GM19455 (cell line): ENCODE results near the gene VIT.
"Not testable (repeated sequence)": the region's sequence is repeated elsewhere in the genome, so short reads cannot be mapped to it uniquely, and the experiment has no call there.

Experiments used
- ATAC-seq: cut with Tn5 transposase; IDR thresholded peaks from one replicate; pipeline ENCODE4 v1.9.1; 2021; ENCODE audit not compliant: unreplicated experiment

Gene VIT

GRCh38 chr2:36801088-36801487, 104.6 kb downstream of the VIT start:
- no peak for ATAC-seq

DNA sequence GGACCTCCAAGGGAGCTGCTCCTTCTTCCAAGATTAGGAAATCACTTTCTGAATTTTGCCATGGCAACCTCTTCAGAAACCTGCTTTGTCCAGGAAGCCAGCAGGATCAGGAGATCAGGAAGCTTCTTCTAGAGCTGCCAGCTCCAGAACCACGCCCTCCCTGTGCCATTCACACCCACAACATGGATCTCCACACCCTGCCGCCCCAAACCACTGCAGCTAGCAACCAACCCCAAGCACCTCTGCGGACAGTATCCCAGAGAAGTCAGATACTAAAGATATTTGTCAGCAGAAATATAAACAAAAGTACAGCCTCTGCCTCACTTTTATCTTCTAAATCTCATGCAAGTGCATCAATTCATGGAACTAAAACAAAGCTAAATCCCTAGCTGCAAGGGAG, 106.4 kb downstream of the VIT start:
- no peak for ATAC-seq

DNA sequence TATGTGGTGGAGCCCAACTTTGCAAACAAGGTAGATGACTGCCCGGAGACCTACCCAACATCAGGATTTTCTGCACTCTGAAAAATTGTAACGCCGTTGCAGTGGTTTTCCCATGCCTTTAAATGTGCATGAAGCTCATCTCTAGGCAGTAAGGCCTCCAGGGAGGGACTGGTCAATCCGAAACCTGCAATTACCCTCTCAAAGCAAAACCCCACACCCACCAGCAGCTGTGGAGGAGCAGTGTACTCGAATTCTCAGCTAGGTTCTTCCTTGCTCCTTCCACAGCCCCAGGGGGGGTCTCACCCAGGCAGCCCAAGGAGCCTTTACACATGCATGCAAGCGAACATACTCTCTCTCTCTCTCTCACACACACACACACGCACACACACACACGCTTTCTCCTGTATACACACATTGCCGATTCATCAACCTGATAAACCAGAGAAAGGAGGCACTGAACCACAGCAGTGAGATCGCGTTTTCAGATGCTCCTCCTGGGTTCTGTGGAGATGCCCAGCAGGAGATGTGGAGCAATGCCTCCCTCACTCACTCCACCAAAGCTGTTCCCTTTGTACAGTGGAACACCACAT, 109.2 kb downstream of the VIT start:
- no peak for ATAC-seq

DNA sequence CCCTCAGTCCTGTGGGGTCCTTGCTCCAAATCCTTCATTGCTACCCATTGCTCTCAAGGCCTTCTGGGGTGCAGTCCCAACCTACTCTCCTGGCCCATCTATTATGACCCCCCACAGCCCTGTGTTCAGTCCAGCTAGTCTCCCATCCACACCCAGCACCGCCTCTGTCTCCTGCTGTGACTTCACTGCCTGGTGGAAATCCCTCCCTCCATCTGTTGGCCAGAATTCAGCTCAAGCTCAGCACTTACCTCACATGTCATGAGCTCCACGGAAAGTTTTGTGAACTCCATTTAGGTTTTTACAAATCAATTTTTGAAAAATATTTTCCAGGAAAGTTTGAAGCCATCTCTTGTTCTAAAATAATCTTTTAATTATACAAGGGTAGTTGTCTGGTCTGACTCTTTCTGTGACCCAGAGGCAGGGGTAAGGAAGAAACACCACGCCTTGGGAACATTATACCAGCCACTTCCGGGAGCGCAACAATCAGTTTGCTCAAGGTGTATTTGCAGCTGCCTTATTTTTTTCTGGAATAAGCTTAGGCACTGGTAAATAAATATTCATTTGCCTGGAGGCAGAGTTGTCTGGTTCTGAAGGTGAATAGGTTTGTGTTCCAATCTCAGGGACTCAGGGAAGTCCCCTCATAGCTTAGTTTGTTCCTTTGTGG, 110.8 kb downstream of the VIT start:
- no peak for ATAC-seq

- ATAC-seq = no peak
These were observed 112.0 kb downstream of the VIT start for GRCh38 chr2:36808386-36809068.

- no peak for ATAC-seq
These were observed 112.5 kb downstream of the VIT start for GRCh38 chr2:36809069-36809445.

DNA sequence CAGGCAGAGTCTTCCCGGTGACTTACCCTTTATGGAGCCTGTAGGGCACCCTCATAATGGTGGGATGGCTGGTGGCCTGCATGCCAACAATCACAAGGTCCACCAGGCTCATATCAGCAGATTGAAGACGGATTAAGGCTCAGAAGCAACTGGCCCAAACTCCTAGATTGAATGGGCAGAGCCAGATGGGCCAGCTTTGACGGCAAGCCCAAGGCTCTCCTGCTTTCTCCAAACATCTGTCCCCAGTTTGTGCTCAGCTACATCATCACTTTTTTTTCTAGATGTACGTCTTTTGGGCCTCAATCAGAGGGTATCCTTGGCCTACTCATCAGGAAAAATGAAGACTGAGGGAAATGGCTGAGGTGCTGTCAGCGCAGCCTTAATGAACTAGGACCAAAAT, 114.6 kb downstream of the VIT start:
- ATAC-seq = no peak

- ATAC-seq = no peak
These were observed 115.7 kb downstream of the VIT start for GRCh38 chr2:36812196-36812595.

DNA sequence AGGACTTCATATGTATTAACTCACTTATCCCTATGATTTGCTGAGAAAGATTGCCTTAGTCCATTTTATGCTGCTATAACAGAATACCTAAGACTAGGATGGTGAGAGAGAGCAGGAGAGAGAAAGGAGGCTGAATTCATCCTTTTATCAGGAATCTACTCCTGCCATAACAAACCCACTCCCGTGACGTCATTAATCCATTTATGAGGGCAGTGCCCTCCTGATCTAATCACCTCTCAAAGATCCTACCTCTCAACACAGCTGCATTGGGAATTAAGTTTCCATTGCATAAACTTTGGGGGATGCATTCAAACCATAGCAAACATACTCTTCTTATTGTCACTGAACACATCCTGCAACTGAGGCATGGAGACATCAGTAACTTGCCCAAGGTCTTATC, 122.0 kb downstream of the VIT start:
- no peak for ATAC-seq

DNA sequence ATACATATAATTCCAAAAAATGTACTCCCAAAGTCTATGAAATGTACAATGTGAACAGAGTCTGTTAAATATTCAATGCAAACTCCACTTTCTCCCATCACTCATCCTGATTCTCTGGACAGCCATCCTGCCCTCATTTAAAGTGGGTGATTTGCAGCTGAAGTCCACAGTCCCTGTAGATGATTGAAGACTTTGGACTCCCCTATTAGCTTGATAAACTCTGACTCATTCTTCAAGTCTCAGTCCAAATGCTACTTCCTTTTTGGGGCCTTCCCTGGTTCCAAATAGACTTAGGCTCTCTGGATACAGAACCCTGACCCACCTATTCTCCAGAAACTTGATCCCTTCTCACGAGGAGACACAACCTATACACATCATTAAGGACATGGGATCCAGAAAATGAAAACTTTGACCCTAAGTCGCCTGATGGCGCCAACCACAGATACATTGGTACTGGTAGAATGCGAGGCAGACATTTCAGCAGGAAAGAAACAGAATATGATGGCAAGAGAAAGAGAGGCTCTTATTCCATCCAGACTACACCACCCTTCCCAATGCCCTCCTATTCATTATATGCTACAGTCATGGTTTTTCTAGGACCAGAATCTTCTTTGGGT, 122.7 kb downstream of the VIT start:
- ATAC-seq = no peak

GRCh38 chr2:36820942-36821605, 124.6 kb downstream of the VIT start:
- no peak for ATAC-seq

DNA sequence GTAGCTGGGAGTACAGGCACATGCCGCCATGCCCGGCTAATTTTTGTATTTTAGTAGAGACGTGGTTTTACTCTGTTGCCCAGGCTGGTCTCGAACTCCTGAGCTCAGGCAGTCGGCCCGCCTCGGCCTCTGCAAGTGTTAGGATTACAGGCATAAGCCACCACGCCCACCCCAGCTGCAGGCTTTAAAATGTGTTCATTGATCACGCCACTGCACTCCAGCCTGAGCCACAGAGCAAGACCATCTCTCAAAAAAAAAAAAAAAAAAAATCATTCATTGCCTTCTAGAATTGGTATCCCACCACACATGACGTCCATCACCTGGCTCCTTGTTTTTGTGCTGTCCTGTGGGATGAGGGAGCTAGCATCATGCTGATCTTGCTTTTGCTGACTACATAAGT, 127.4 kb downstream of the VIT start:
- ATAC-seq = no peak

- no peak for ATAC-seq
These were observed 127.8 kb downstream of the VIT start for GRCh38 chr2:36824273-36824672.

DNA sequence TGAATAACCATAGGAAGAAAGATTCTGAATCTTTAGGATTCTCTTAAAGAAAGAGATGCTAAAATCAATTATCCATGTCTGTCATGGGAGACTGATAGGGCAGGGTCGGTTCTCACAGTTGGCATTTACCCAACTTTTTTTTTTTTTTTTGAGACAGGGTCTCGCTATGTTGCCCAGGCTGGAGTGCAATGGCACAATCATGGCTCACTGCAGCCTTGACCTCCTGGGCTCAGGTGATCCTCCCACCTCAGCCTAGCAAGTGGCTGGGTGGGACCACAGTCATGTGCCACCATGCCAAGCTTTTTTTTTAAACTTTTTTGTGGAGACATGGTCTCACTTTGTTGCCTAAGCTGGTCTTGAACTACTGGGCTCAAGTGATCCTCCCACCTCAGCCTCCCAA, 128.2 kb downstream of the VIT start:
- ATAC-seq = not testable (repeated sequence)

DNA sequence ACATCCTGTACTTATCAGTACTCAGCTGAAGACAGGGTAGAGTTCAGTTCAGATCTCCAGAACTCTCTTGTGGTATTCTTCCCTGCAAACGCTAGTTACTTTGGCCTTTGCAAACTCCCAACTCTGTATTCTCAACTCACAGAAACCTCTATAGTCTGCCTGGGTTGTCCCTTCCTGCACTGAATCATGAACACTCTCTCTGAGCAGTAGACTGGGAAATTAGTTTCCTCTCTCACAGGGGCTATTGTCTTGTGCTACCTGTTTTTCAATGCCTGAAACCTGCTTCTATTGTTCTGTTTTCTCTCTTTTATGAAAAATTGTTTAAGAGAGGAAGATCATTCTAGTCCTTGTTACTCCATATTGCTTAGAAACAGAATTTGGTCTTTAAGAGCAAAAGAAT, 134.7 kb downstream of the VIT start:
- ATAC-seq = no peak

- no peak for ATAC-seq
These were observed 137.7 kb downstream of the VIT start for GRCh38 chr2:36834203-36834602.

DNA sequence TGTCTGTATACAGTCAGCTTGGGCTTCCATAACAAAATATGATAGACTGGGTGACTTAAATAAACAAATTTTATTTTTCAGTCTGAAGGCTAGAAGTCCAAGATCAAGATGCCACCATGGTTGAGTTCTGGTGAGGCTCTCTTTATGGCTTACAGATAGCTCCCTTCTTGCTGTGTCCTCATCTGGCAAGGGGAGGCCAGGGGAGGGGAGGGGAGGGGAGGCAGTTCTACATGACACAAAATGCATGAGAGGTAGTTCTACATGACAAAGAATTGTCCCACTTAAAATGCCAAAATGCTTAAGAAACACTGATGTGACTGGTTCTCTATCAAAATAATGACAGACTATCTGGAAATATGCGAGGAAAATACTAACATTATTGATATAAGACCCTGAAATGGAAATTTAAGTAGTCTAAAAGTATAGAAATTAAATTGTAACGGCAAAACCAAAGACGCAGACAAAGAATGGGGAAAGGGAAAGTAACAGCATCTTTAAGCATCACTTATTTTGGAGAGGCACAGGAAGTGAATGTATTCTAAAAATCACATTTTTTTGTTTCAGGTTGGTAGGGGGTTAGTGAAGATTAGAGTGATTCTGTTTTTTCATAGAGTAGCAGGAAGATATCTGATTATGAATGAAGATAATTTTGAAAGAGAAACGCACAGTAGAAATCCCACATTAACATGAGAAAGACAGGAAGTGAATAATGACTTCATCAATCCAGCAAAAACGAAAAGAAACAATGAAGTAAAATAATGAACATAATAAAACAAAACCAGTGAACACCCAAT, 138.4 kb downstream of the VIT start:
- no peak for ATAC-seq

- no peak for ATAC-seq
These were observed 143.6 kb downstream of the VIT start for GRCh38 chr2:36839976-36840617.

DNA sequence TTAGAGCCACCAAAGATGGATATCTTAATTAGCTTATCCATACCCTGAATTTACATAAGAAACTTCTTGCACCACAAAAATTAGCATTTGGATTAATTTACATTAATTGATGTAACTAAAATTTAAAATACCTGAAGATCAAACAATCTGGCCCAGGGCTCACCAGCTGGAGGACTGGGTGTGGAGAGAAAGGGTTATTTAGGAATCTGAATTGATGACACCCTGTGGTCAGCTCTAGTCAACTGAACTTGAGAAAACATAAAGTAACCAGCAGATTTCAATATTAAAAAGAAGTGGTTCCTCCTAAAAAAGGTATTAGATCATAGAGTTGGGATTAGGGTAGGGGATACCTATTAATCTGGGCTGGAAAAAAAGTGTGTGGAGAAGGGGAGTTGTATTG, 147.3 kb downstream of the VIT start:
- ATAC-seq = no peak

DNA sequence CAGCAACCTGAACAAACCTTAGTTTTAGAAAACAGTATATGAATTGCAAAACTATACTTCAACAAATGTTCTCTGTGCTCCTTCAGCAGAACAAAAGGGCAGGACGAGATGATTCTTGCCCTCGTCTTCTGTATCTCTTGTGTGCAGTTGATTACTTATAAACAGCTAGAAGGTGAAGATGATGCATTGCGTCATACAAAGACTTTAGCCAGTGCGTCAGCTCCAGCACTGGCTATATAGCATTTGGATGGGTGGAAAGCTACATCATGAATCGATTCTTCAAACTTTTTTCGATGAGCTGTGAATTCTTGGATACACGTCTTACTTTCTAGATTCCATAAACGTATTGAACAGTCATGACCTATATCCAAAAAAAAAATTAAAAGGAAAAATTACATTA, 152.8 kb downstream of the VIT start:
- ATAC-seq = no peak
